ENCODE data around the gene AP2S1. TPM values are rescaled to one million over a fixed set of nuclear protein-coding genes. Genes with fewer than 3 reads are reported as not detected.

The AP2S1 gene
- polyA plus RNA-seq, 1 donor, result 78.8 TPM

GRCh38 chr19:46842791-46843190 is 7.9 kb downstream of the AP2S1 start:
- Histone ChIP-seq H3K27ac (ENCODE audit: low read length) (no peak overlapping the region), H3K4me1 (ENCODE audit: control insufficient read depth, insufficient read depth, low read length) (peaks cover 13% of the 10 kb centered on the region), H3K27me3 (ENCODE audit: control insufficient read depth, insufficient read depth, low read length) (no peaks in the 10 kb centered on the region), H3K4me3 (ENCODE audit: low read length) (no peak overlapping the region), H3K36me3 (ENCODE audit: control insufficient read depth, insufficient read depth, low read length) (peaks cover 55% of the 10 kb centered on the region), H3K9me3 (ENCODE audit: control insufficient read depth, low read depth, low read length) (no peaks in the 10 kb centered on the region)
- WGBS (ENCODE audit: insufficient coverage, low lambda C conversion rate), result 100% methylated on average over 1 of the region's 11 CpGs
- DNase-seq, result no peak

DNA sequence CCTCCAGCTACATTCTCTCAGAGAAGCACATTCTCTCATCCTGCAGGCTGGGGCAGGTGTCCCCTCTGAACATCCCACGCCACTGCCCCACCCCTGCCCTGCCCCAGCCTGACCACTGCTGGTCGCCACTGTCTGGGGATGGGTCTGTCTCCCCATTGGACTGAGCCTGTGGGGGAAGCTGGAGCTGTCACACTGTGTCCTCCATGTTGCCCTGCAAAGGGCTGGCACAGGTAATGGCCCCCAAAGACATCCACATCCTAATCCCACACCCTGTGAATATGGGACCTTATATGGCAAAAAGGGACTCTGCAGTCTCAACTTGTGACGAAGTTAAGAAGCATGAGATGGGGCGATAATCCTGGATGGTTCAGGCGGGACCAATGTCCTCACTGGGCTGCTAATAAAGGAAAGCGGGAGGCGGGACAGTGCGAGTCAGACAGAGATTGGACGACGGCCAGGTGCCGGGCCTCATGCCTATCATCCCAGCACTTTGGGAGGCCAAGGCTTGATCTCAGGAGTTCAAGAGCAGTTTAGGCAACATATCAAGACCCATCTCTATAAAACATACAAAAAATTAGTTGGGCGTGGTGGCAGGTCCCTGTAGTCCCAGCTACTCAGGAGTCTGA is 9.1 kb downstream of the AP2S1 start:
- no peaks in the 10 kb centered on the region for H3K27me3 ChIP-seq (ENCODE audit: control insufficient read depth, insufficient read depth, low read length)
- peaks cover 13% of the 10 kb centered on the region for H3K4me1 ChIP-seq (ENCODE audit: control insufficient read depth, insufficient read depth, low read length)
- no peak overlapping the region for H3K27ac ChIP-seq (ENCODE audit: low read length)
- peak in 1 of 2 donors; percentile 16 for DNase-seq
- peaks cover 53% of the 10 kb centered on the region for H3K36me3 ChIP-seq (ENCODE audit: control insufficient read depth, insufficient read depth, low read length)
- no peaks in the 10 kb centered on the region for H3K9me3 ChIP-seq (ENCODE audit: control insufficient read depth, low read depth, low read length)
- no peak overlapping the region for H3K4me3 ChIP-seq (ENCODE audit: low read length)
- WGBS (ENCODE audit: insufficient coverage, low lambda C conversion rate), result no CpG with 5 or more reads among the region's 12 CpGs

- peak overlapping the region; percentile 77 for H3K27ac ChIP-seq (ENCODE audit: low read length)
- no peaks in the 10 kb centered on the region for H3K27me3 ChIP-seq (ENCODE audit: control insufficient read depth, insufficient read depth, low read length)
- peaks cover 13% of the 10 kb centered on the region for H3K4me1 ChIP-seq (ENCODE audit: control insufficient read depth, insufficient read depth, low read length)
- no peak overlapping the region for H3K4me3 ChIP-seq (ENCODE audit: low read length)
- H3K36me3 ChIP-seq (ENCODE audit: control insufficient read depth, insufficient read depth, low read length), result peaks cover 52% of the 10 kb centered on the region
- peak; percentile 63 to 75 for DNase-seq
- H3K9me3 ChIP-seq (ENCODE audit: control insufficient read depth, low read depth, low read length), result no peaks in the 10 kb centered on the region
- 22% methylated on average over 4 of the region's 13 CpGs for WGBS (ENCODE audit: insufficient coverage, low lambda C conversion rate)
Observed at GRCh38 chr19:46840498-46840942, 10.1 kb downstream of the AP2S1 start.

DNA sequence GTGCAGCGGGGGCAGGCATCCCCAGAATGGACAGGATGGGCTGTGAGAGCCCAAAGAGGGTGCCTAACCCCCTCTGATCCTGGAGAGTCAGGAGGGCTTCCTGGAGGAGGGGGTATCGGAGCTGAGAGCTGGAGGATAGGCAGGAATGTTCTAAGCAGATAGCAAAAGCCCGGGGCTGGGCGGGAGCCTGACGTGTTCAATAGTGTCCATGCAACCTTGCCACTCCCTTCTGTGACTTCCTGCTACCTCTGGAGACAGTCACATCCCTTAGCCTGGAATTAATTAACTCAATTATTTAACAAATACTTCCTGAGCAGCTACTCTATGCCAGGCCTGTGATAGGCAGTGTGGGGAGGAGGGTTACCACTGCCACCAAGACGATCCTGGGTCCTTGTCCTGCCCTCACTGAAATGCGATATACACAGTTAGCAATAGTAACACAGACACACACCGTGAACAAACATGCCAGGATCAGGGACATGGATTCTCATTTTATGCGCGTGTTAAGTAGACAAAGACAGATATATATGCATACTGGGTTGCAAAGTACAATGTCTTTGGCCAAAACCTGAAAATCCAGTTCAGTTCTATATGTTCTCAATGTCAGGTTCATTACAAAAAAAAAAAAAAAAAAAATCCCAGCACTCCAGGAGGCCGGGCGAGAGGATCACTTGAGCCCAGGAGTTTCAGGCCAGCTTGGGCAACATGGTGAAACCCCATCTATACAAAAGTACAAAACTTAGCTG is 10.7 kb downstream of the AP2S1 start:
- H3K9me3 ChIP-seq (ENCODE audit: control insufficient read depth, low read depth, low read length), result no peaks in the 10 kb centered on the region
- peaks cover 13% of the 10 kb centered on the region for H3K4me1 ChIP-seq (ENCODE audit: control insufficient read depth, insufficient read depth, low read length)
- no CpG with 5 or more reads among the region's 12 CpGs for WGBS (ENCODE audit: insufficient coverage, low lambda C conversion rate)
- peaks cover 52% of the 10 kb centered on the region for H3K36me3 ChIP-seq (ENCODE audit: control insufficient read depth, insufficient read depth, low read length)
- no peak overlapping the region for H3K4me3 ChIP-seq (ENCODE audit: low read length)
- H3K27ac ChIP-seq (ENCODE audit: low read length), result peak overlapping the region; percentile 77
- no peaks in the 10 kb centered on the region for H3K27me3 ChIP-seq (ENCODE audit: control insufficient read depth, insufficient read depth, low read length)
- peak; percentile 57 to 80 for DNase-seq

DNA sequence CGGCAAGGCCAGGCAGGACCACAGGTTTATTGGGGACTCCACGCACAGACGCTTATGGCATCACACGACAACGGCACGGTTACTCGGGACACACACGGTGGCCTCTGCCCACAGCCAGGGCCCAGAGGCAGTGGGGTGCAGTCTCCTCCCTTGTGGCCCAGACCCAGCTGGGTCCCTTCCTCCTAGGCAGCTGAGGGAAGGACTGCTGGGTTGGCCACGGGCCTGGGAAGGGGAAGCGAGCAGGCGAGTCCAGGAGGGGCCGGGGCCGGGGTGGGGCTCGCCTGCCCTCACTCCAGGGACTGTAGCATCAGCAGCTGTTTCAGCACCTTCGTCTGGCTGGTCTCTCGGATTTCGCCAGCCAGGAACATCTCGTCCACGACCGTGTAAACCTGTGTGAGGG is 12.5 kb downstream of the AP2S1 start:
- peaks cover 13% of the 10 kb centered on the region for H3K4me1 ChIP-seq (ENCODE audit: control insufficient read depth, insufficient read depth, low read length)
- no peak for DNase-seq
- no peak overlapping the region for H3K27ac ChIP-seq (ENCODE audit: low read length)
- H3K9me3 ChIP-seq (ENCODE audit: control insufficient read depth, low read depth, low read length), result no peaks in the 10 kb centered on the region
- H3K36me3 ChIP-seq (ENCODE audit: control insufficient read depth, insufficient read depth, low read length), result peaks cover 41% of the 10 kb centered on the region
- H3K27me3 ChIP-seq (ENCODE audit: control insufficient read depth, insufficient read depth, low read length), result no peaks in the 10 kb centered on the region
- H3K4me3 ChIP-seq (ENCODE audit: low read length), result no peak overlapping the region
- WGBS (ENCODE audit: insufficient coverage, low lambda C conversion rate), result 80% methylated on average over 1 of the region's 20 CpGs

DNA sequence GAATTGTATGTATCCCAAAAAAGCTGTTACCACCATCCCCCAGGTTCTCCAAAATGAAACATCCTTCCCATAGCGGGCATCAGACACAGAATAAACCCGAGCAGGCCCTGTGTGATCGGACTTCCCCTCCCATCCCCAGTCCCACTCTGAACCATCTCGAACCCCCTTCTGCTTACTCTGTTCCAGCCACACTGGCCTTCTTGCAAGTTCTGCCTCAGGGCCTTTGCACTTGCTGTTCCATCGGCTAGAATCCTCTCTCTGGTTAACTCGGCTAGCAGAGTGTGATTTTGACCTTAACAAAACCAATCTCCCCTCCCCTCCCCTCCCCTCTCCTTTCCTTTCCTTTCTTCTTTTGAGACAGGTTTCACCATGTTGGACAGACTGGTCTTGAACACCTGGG is 15.7 kb downstream of the AP2S1 start:
- H3K9me3 ChIP-seq (ENCODE audit: control insufficient read depth, low read depth, low read length), result no peaks in the 10 kb centered on the region
- no CpG with 5 or more reads among the region's 6 CpGs for WGBS (ENCODE audit: insufficient coverage, low lambda C conversion rate)

GRCh38 chr19:46834121-46834520 is 16.5 kb downstream of the AP2S1 start:
- H3K9me3 ChIP-seq (ENCODE audit: control insufficient read depth, low read depth, low read length), result no peaks in the 10 kb centered on the region
- WGBS (ENCODE audit: insufficient coverage, low lambda C conversion rate), result 100% methylated on average over 1 of the region's 5 CpGs
- peaks cover 17% of the 10 kb centered on the region for H3K36me3 ChIP-seq (ENCODE audit: control insufficient read depth, insufficient read depth, low read length)
- no peak for DNase-seq
- no peak overlapping the region for H3K4me3 ChIP-seq (ENCODE audit: low read length)
- H3K27ac ChIP-seq (ENCODE audit: low read length), result no peak overlapping the region
- H3K27me3 ChIP-seq (ENCODE audit: control insufficient read depth, insufficient read depth, low read length), result no peaks in the 10 kb centered on the region
- no peaks in the 10 kb centered on the region for H3K4me1 ChIP-seq (ENCODE audit: control insufficient read depth, insufficient read depth, low read length)

More for the DNA sequence above, 15.7 kb downstream of the AP2S1 start:
- Histone ChIP-seq H3K27me3 (ENCODE audit: control insufficient read depth, insufficient read depth, low read length) (no peaks in the 10 kb centered on the region), H3K27ac (ENCODE audit: low read length) (no peak overlapping the region), H3K4me1 (ENCODE audit: control insufficient read depth, insufficient read depth, low read length) (peaks cover 8% of the 10 kb centered on the region), H3K36me3 (ENCODE audit: control insufficient read depth, insufficient read depth, low read length) (peaks cover 22% of the 10 kb centered on the region), H3K4me3 (ENCODE audit: low read length) (no peak overlapping the region)
- no peak for DNase-seq

- Histone ChIP-seq H3K4me1 (ENCODE audit: control insufficient read depth, insufficient read depth, low read length) (no peaks in the 10 kb centered on the region), H3K9me3 (ENCODE audit: control insufficient read depth, low read depth, low read length) (no peaks in the 10 kb centered on the region), H3K27me3 (ENCODE audit: control insufficient read depth, insufficient read depth, low read length) (no peaks in the 10 kb centered on the region), H3K27ac (ENCODE audit: low read length) (no peak overlapping the region), H3K36me3 (ENCODE audit: control insufficient read depth, insufficient read depth, low read length) (no peaks in the 10 kb centered on the region), H3K4me3 (ENCODE audit: low read length) (no peak overlapping the region)
- WGBS (ENCODE audit: insufficient coverage, low lambda C conversion rate), result 71% methylated on average over 1 of the region's 2 CpGs
- DNase-seq, result no peak
Observed at GRCh38 chr19:46830864-46831263, 19.8 kb downstream of the AP2S1 start.

DNA sequence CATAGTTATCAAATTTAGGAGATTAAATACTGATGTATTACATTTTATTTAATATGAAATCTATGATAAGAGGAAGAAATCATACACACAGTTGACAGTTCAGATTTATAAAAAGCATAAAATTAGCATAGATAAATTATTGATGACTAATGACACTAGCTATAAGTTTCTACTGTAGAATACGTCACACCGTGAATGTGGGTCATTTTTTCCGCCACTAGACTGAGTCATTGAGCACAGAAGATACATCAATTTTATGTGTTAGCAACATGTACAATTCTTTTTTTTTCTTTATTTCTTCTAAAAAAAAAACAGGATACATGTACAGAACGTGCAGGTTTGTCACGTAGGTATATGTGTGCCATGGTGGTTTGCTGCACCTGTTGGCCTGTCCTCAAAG is 22.2 kb downstream of the AP2S1 start:
- Histone ChIP-seq H3K4me3 (ENCODE audit: low read length) (no peak overlapping the region), H3K9me3 (ENCODE audit: control insufficient read depth, low read depth, low read length) (no peaks in the 10 kb centered on the region), H3K4me1 (ENCODE audit: control insufficient read depth, insufficient read depth, low read length) (no peaks in the 10 kb centered on the region), H3K36me3 (ENCODE audit: control insufficient read depth, insufficient read depth, low read length) (no peaks in the 10 kb centered on the region), H3K27me3 (ENCODE audit: control insufficient read depth, insufficient read depth, low read length) (no peaks in the 10 kb centered on the region), H3K27ac (ENCODE audit: low read length) (no peak overlapping the region)
- DNase-seq, result no peak
- no CpG with 5 or more reads among the region's 5 CpGs for WGBS (ENCODE audit: insufficient coverage, low lambda C conversion rate)

DNA sequence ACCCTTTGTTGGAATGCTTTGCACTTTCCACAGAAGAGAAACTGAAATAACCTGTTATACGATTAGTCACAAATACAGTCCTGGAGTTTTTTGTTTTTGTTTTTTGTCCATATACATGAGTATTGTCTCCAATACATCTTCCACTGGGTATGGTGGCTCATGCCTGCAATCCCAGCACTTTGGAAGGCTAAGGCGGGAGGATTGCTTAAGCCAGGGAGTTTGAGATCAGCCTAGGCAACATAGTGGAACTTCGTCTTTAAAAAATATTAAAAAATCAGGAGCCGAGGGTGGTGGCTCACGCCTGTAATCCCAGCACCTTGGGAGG is 25.0 kb downstream of the AP2S1 start:
- no peaks in the 10 kb centered on the region for H3K36me3 ChIP-seq (ENCODE audit: control insufficient read depth, insufficient read depth, low read length)
- no peak overlapping the region for H3K4me3 ChIP-seq (ENCODE audit: low read length)
- H3K27ac ChIP-seq (ENCODE audit: low read length), result no peak overlapping the region
- H3K27me3 ChIP-seq (ENCODE audit: control insufficient read depth, insufficient read depth, low read length), result no peaks in the 10 kb centered on the region
- peaks cover 20% of the 10 kb centered on the region for H3K4me1 ChIP-seq (ENCODE audit: control insufficient read depth, insufficient read depth, low read length)
- no peaks in the 10 kb centered on the region for H3K9me3 ChIP-seq (ENCODE audit: control insufficient read depth, low read depth, low read length)
- DNase-seq, result no peak
- WGBS (ENCODE audit: insufficient coverage, low lambda C conversion rate), result 100% methylated on average over 1 of the region's 5 CpGs
